A549 (cell line): ENCODE data around the gene SH3PXD2A. TPM values are rescaled to one million over a fixed set of nuclear protein-coding genes. Genes with fewer than 3 reads are reported as not detected.

ENCODE experiments used
- ATAC-seq, 2 experiments: fragments of 200-7000 bp in 1 of 2; fragments of >200 bp in 1 of 2; cut with Nextera tagmentation in 1 of 2; cut with Tn5 transposase in 1 of 2; 3 replicates each; pipeline versions ENCODE4 v1.8.0 to v1.9.1; 2018 to 2020; ENCODE audit warnings: mild to moderate bottlenecking in 1 of 2, moderate library complexity in 1 of 2
- CTCF ChIA-PET: fragments of 300-600 bp; sonication (Branson Sonifier 250); formaldehyde crosslinking; extraction: SDS; loops from one replicate; lab custom pipeline; 2021; ENCODE audit warnings: antibody characterized with exemption, inconsistent platforms; lab: Yijun Ruan, JAX
- POLR2A ChIA-PET: fragments of 350-600 bp; formaldehyde crosslinking; extraction: SDS; loops from one replicate; lab custom pipeline; 2021; ENCODE audit warnings: antibody characterized with exemption, inconsistent platforms; lab: Yijun Ruan, JAX
- DNase-seq, 2 experiments: peaks; one replicate each; pipeline versions ENCODE4 v3.0.0 to v3.0.0-alpha.2; 2011 to 2016; ENCODE audit warnings: low read depth in 1 of 2, low spot score in 1 of 2
- FAIRE-seq: peaks from 2 replicates; lab custom pipeline; 2011; peaks lifted over from hg19 to GRCh38; lab: Jason Lieb, UNC
- H3K27ac ChIP-seq, 2 experiments: fragments of >200 bp; sonication (Bioruptor Twin); formaldehyde crosslinking; 3 replicates each; pipeline ENCODE4 v1.5.1; 2016 to 2017
- H3K4me1 ChIP-seq: fragments of >200 bp; sonication (Bioruptor Twin); formaldehyde crosslinking; 3 replicates; pipeline ENCODE4 v1.6.1; 2016
- H3K4me2 ChIP-seq: fragments of >200 bp; sonication (Bioruptor Twin); formaldehyde crosslinking; 3 replicates; pipeline ENCODE4 v1.6.1; 2016
- H3K4me3 ChIP-seq: fragments of >200 bp; sonication (Bioruptor Twin); formaldehyde crosslinking; 3 replicates; pipeline ENCODE4 v1.5.1; 2016
- H3K9me3 ChIP-seq: fragments of >200 bp; sonication (Bioruptor Twin); formaldehyde crosslinking; 3 replicates; pipeline ENCODE4 v1.6.1; 2016
- BHLHE40 ChIP-seq: IDR thresholded peaks from 2 replicates; pipeline ENCODE4 v1.6.1; 2012; ENCODE audit warnings: low read depth, low read length, inconsistent platforms
- CBX8 ChIP-seq: fragments of 200-600 bp; sonication (generic); IDR thresholded peaks from 2 replicates; pipeline ENCODE4 v1.6.1; 2016
- CEBPB ChIP-seq, 2 experiments: fragments of >200 bp in 1 of 2; sonication (Bioruptor Twin) in 1 of 2; formaldehyde crosslinking in 1 of 2; IDR thresholded peaks; 2 replicates each; pipeline ENCODE4 v1.6.1; 2012 to 2016
- CHD2 ChIP-seq: fragments of 150-350 bp; IDR thresholded peaks from 2 replicates; pipeline ENCODE4 v1.6.1; 2014; ENCODE audit warnings: low read length; ENCODE audit not compliant: partially characterized antibody
- CHD4 ChIP-seq: fragments of 200-600 bp; sonication (generic); IDR thresholded peaks from 2 replicates; pipeline ENCODE4 v1.6.1; 2016; ENCODE audit warnings: antibody characterized with exemption, mild to moderate bottlenecking, borderline replicate concordance
- EP300 ChIP-seq, 2 experiments: fragments of >200 bp; sonication (Bioruptor Twin); formaldehyde crosslinking; IDR thresholded peaks; 2 replicates in 1 of 2; 3 replicates in 1 of 2; pipeline ENCODE4 v1.6.1; 2016 to 2017
- KDM1A ChIP-seq: fragments of 200-600 bp; sonication (generic); IDR thresholded peaks from 2 replicates; pipeline ENCODE4 v1.6.1; 2016; ENCODE audit warnings: low read depth, mild to moderate bottlenecking
- MAFK ChIP-seq: fragments of 450-650 bp; IDR thresholded peaks from 2 replicates; pipeline ENCODE4 v1.6.1; 2014; ENCODE audit not compliant: partially characterized antibody
- MYC ChIP-seq: IDR thresholded peaks from 2 replicates; pipeline ENCODE4 v1.6.1; 2012; ENCODE audit warnings: mild to moderate bottlenecking, inconsistent platforms, low read length, improper control_type of control experiment, borderline replicate concordance
- NR3C1 ChIP-seq: fragments of >200 bp; sonication (Bioruptor Twin); formaldehyde crosslinking; IDR thresholded peaks from 3 replicates; pipeline ENCODE4 v1.6.1; 2017
- PHF8 ChIP-seq: fragments of 200-600 bp; sonication (generic); IDR thresholded peaks from 2 replicates; pipeline ENCODE4 v1.6.1; 2016; ENCODE audit warnings: low read depth, mild to moderate bottlenecking, antibody characterized with exemption, moderate library complexity, borderline replicate concordance
- POLR2A ChIP-seq: IDR thresholded peaks from 2 replicates; pipeline ENCODE4 v1.6.1; 2012; ENCODE audit warnings: mild to moderate bottlenecking, low read length
- RAD21 ChIP-seq, 2 experiments: fragments of >200 bp in 1 of 2; sonication (Bioruptor Twin) in 1 of 2; formaldehyde crosslinking in 1 of 2; IDR thresholded peaks in 1 of 2; conservative IDR thresholded peaks in 1 of 2; 2 replicates in 1 of 2; 3 replicates in 1 of 2; pipeline ENCODE4 v1.6.1; 2012 to 2018; ENCODE audit warnings: inconsistent platforms in 1 of 2
- RARB ChIP-seq: fragments of 250-450 bp; sonication (Bioruptor Pico); IDR thresholded peaks from 2 replicates; pipeline ENCODE4 v1.8.0; 2021; ENCODE audit warnings: mild to moderate bottlenecking, moderate library complexity
- RCOR1 ChIP-seq: fragments of 150-350 bp; IDR thresholded peaks from 2 replicates; pipeline ENCODE4 v1.6.1; 2014; ENCODE audit warnings: antibody characterized with exemption, low read length, low read depth
- RFX5 ChIP-seq: fragments of 450-650 bp; IDR thresholded peaks from 2 replicates; pipeline ENCODE4 v1.7.1; 2014; ENCODE audit warnings: antibody characterized with exemption, mild to moderate bottlenecking, moderate library complexity
- SREBF2 ChIP-seq: fragments of 450-650 bp; IDR thresholded peaks from 2 replicates; pipeline ENCODE4 v1.6.1; 2014; ENCODE audit warnings: mild to moderate bottlenecking, moderate library complexity
- TFCP2L1 ChIP-seq: fragments of 250-450 bp; sonication (Bioruptor Pico); IDR thresholded peaks from 2 replicates; pipeline ENCODE4 v1.5.0; 2021; ENCODE audit warnings: mild to moderate bottlenecking
- ZFP36 ChIP-seq: fragments of 450-650 bp; IDR thresholded peaks from 2 replicates; pipeline ENCODE4 v1.6.1; 2014; ENCODE audit warnings: borderline replicate concordance; ENCODE audit not compliant: partially characterized antibody
- ZNF302 ChIP-seq: fragments of 250-450 bp; sonication (Bioruptor Pico); IDR thresholded peaks from 2 replicates; pipeline ENCODE4 v1.9.0; 2021; ENCODE audit warnings: inconsistent platforms, mild to moderate bottlenecking, moderate library complexity
- WGBS: methylation state at CpG from one replicate; pipeline ENCODE4 v1.1.6; 2017; ENCODE audit errors: missing lambda C conversion rate; 5-methylcytosine and 5-hydroxymethylcytosine counted together
- polyA plus RNA-seq, 4 experiments: library from polyadenylated mRNA; depleted of rRNA in 3 of 4; stranded (reverse); fragments of >200 nt; fragmentation: RNase III in 1 of 4; extraction: RNeasy Plus Mini Kit Qiagen cat#74134 plus additional on column Dnase treatment in 1 of 4; gene quantifications; 2 replicates in 3 of 4; 3 replicates in 1 of 4; pipeline ENCODE4 v1.2.3, GENCODE V29; 2011 to 2017
- TF ChIP-seq, protein P1 (sequence below): fragments of >200 bp; sonication (Bioruptor Twin); formaldehyde crosslinking; IDR thresholded peaks from 3 replicates; pipeline ENCODE4 v1.6.1; 2016
- TF ChIP-seq, protein P2 (sequence below): IDR thresholded peaks from 2 replicates; pipeline ENCODE4 v1.6.1; 2012
- TF ChIP-seq, protein P3 (sequence below): fragments of 200-600 bp; sonication (generic); IDR thresholded peaks from 2 replicates; pipeline ENCODE4 v1.6.1; 2016; ENCODE audit warnings: antibody characterized with exemption, mild to moderate bottlenecking, moderate library complexity
- TF ChIP-seq, protein P4 (sequence below): fragments of 450-650 bp; IDR thresholded peaks from 2 replicates; pipeline ENCODE4 v1.6.1; 2014; ENCODE audit warnings: antibody characterized with exemption
- TF ChIP-seq, protein P5 (sequence below): fragments of 250-450 bp; sonication (Bioruptor Pico); IDR thresholded peaks from 2 replicates; pipeline ENCODE4 v1.5.0; 2021; ENCODE audit warnings: mild to moderate bottlenecking, moderate library complexity, borderline replicate concordance

SH3PXD2A gene
- polyA plus RNA-seq, 2 of the 4 experiments (the other 2 are of a cell fraction): 2.4 to 3.9 TPM

DNA sequence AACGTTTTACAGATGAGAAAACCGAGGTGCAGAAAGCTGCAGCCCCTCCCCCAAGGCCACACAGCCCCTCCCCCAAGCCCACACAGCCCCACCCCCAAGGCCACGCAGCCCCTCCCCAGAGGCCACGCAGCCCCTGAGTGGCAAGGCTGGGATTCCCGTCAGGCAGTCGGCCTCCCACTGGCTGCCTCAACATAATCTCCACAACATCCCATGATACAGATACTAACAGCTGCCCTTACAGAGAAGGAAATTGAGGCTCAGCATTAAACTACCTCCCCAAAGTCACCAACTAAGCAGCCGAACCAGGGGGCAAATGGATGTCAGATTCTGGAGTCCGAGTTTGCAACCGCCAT, 15.9 kb downstream of the SH3PXD2A start:
- no peak for ATAC-seq
- H3K4me3 ChIP-seq: no peak overlapping the region
- no peak overlapping the region for H3K4me2 ChIP-seq
- H3K9me3 ChIP-seq: no peaks in the 10 kb centered on the region
- no peak for DNase-seq
- no peak for FAIRE-seq
- ChIA-PET CTCF (interaction anchor here (1.4 to 3.3 kb wide), 5 partner anchors 9 to 126 kb away, joined by 4 to 15 read pairs (median 6); no protein-coding TSS in a partner anchor), POLR2A (no interaction called here)
- TF ChIP-seq EP300 (IDR thresholded peaks at IDR 0.05) (no peak), CEBPB (IDR thresholded peaks at IDR 0.05) (no peak), NR3C1 (no peak), POLR2A (no peak), RCOR1 (no peak), PHF8 (no peak), ZNF302 (no peak), CHD4 (no peak), MYC (no peak)
- TF ChIP-seq, protein P1, sequence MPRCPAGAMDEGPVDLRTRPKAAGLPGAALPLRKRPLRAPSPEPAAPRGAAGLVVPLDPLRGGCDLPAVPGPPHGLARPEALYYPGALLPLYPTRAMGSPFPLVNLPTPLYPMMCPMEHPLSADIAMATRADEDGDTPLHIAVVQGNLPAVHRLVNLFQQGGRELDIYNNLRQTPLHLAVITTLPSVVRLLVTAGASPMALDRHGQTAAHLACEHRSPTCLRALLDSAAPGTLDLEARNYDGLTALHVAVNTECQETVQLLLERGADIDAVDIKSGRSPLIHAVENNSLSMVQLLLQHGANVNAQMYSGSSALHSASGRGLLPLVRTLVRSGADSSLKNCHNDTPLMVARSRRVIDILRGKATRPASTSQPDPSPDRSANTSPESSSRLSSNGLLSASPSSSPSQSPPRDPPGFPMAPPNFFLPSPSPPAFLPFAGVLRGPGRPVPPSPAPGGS: no peak
- TF ChIP-seq, protein P2, sequence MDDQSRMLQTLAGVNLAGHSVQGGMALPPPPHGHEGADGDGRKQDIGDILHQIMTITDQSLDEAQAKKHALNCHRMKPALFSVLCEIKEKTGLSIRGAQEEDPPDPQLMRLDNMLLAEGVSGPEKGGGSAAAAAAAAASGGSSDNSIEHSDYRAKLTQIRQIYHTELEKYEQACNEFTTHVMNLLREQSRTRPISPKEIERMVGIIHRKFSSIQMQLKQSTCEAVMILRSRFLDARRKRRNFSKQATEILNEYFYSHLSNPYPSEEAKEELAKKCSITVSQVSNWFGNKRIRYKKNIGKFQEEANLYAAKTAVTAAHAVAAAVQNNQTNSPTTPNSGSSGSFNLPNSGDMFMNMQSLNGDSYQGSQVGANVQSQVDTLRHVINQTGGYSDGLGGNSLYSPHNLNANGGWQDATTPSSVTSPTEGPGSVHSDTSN: no peak
- 72% methylated on average over 7 of the region's 9 CpGs for WGBS
- no peak overlapping the region; a peak in 1 of 6 replicates for H3K27ac ChIP-seq
- peaks cover 19% of the 10 kb centered on the region for H3K4me1 ChIP-seq

DNA sequence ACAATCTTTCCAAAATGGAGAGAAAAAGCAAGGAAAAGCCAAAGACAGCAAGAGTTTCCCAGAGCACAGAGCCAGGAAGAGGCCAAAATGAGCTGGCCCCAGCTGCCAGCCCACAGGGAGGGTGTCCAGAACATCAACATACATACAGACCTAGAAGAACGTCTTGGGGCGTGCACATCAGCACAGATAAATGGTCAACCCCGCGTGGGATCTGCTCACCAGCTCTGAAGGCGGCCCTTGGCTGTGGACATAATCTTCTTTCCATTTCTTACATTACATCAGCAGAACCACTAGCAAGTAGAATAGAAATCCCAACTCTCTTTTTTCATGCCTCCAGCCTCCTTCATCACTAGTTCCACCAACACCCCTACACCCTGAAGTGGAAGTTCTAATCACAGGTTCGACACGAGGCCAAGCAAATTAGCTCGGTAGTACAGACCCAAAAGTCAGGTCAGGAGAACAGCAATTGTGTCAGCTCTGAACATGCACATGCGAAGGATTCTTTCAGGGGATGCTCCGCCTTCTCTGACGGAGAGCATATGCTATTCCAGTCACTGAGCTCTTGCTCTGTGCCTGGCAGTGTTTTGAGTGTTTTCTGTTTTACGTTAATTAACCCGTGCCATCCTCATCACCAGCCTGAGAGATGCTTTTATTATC, 16.4 kb downstream of the SH3PXD2A start:
- Histone ChIP-seq H3K27ac (no peak overlapping the region), H3K4me2 (no peak overlapping the region), H3K4me3 (no peak overlapping the region), H3K9me3 (no peaks in the 10 kb centered on the region), H3K4me1 (peaks cover 24% of the 10 kb centered on the region)
- ChIA-PET POLR2A (no interaction called here), CTCF (interaction anchor here (1.1 to 3.3 kb wide), 7 partner anchors 8 to 126 kb away, joined by 3 to 15 read pairs (median 5); no protein-coding TSS in a partner anchor)
- ATAC-seq (no peak), FAIRE-seq (no peak), DNase-seq (no peak)
- TF ChIP-seq, protein P3, sequence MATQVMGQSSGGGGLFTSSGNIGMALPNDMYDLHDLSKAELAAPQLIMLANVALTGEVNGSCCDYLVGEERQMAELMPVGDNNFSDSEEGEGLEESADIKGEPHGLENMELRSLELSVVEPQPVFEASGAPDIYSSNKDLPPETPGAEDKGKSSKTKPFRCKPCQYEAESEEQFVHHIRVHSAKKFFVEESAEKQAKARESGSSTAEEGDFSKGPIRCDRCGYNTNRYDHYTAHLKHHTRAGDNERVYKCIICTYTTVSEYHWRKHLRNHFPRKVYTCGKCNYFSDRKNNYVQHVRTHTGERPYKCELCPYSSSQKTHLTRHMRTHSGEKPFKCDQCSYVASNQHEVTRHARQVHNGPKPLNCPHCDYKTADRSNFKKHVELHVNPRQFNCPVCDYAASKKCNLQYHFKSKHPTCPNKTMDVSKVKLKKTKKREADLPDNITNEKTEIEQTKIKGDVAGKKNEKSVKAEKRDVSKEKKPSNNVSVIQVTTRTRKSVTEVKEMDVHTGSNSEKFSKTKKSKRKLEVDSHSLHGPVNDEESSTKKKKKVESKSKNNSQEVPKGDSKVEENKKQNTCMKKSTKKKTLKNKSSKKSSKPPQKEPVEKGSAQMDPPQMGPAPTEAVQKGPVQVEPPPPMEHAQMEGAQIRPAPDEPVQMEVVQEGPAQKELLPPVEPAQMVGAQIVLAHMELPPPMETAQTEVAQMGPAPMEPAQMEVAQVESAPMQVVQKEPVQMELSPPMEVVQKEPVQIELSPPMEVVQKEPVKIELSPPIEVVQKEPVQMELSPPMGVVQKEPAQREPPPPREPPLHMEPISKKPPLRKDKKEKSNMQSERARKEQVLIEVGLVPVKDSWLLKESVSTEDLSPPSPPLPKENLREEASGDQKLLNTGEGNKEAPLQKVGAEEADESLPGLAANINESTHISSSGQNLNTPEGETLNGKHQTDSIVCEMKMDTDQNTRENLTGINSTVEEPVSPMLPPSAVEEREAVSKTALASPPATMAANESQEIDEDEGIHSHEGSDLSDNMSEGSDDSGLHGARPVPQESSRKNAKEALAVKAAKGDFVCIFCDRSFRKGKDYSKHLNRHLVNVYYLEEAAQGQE: no peak
- no peak for TF ChIP-seq MYC
- TF ChIP-seq, protein P4, sequence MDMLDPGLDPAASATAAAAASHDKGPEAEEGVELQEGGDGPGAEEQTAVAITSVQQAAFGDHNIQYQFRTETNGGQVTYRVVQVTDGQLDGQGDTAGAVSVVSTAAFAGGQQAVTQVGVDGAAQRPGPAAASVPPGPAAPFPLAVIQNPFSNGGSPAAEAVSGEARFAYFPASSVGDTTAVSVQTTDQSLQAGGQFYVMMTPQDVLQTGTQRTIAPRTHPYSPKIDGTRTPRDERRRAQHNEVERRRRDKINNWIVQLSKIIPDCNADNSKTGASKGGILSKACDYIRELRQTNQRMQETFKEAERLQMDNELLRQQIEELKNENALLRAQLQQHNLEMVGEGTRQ: no peak
- TF ChIP-seq, protein P5, sequence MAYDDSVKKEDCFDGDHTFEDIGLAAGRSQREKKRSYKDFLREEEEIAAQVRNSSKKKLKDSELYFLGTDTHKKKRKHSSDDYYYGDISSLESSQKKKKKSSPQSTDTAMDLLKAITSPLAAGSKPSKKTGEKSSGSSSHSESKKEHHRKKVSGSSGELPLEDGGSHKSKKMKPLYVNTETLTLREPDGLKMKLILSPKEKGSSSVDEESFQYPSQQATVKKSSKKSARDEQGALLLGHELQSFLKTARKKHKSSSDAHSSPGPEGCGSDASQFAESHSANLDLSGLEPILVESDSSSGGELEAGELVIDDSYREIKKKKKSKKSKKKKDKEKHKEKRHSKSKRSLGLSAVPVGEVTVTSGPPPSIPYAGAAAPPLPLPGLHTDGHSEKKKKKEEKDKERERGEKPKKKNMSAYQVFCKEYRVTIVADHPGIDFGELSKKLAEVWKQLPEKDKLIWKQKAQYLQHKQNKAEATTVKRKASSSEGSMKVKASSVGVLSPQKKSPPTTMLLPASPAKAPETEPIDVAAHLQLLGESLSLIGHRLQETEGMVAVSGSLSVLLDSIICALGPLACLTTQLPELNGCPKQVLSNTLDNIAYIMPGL (CRISPR knock-in tag): no peak
- no peak for TF ChIP-seq RARB
- no peak for TF ChIP-seq MAFK
- TF ChIP-seq ZFP36: no peak
- TF ChIP-seq RAD21 (conservative IDR thresholded peaks at IDR 0.05 in 1 of 2, IDR thresholded peaks at IDR 0.05 in 1 of 2): no peak
- TF ChIP-seq RFX5: no peak
- TF ChIP-seq RCOR1: no peak
- no peak for TF ChIP-seq KDM1A
- TF ChIP-seq SREBF2: no peak
- no peak for TF ChIP-seq BHLHE40
- TF ChIP-seq ZNF302: no peak
- no peak for TF ChIP-seq CEBPB (IDR thresholded peaks at IDR 0.05)
- TF ChIP-seq CHD2: no peak
- TF ChIP-seq TFCP2L1 (CRISPR knock-in tag): no peak
- no peak for TF ChIP-seq CBX8
- 96% methylated on average over 13 of the region's 13 CpGs for WGBS
